HEK293T (cell line): ENCODE data around the gene GNA14.
A peak's percentile ranks its signal among the peaks of the same experiment; 100 is the strongest.

Experiments used
- CTCF ChIA-PET: fragments of 350-600 bp; formaldehyde crosslinking; extraction: SDS; loops from one replicate; lab custom pipeline; 2021; ENCODE audit warnings: antibody characterized with exemption, inconsistent platforms; lab: Yijun Ruan, JAX
- POLR2A ChIA-PET: fragments of 350-600 bp; formaldehyde crosslinking; extraction: SDS; loops from one replicate; lab custom pipeline; 2020; ENCODE audit warnings: antibody characterized with exemption, inconsistent platforms; lab: Yijun Ruan, JAX
- DNase-seq: peaks from one replicate; pipeline ENCODE4 v3.0.0; 2012; ENCODE audit warnings: mixed read lengths; ENCODE audit errors: extremely low spot score
- ARNT ChIP-seq: fragments of 450-650 bp; IDR thresholded peaks from 2 replicates; pipeline ENCODE4 v1.6.1; 2017; ENCODE audit warnings: mild to moderate bottlenecking
- BHLHE40 ChIP-seq: fragments of 450-650 bp; IDR thresholded peaks from 2 replicates; pipeline ENCODE4 v1.6.1; 2016; ENCODE audit warnings: mild to moderate bottlenecking, moderate library complexity, borderline replicate concordance
- CTBP1 ChIP-seq: fragments of 450-650 bp; IDR thresholded peaks from 2 replicates; pipeline ENCODE4 v1.6.1; 2016; ENCODE audit warnings: borderline replicate concordance
- ELF4 ChIP-seq: fragments of 450-650 bp; IDR thresholded peaks from 2 replicates; pipeline ENCODE4 v1.6.1; 2017; ENCODE audit warnings: antibody characterized with exemption
- FOXA1 ChIP-seq: fragments of 450-650 bp; IDR thresholded peaks from 2 replicates; pipeline ENCODE4 v1.6.1; 2016; ENCODE audit warnings: mild to moderate bottlenecking
- FOXK2 ChIP-seq: fragments of 450-650 bp; IDR thresholded peaks from 2 replicates; pipeline ENCODE4 v1.6.1; 2016; ENCODE audit warnings: mild to moderate bottlenecking
- FOXM1 ChIP-seq: fragments of 450-650 bp; IDR thresholded peaks from 2 replicates; pipeline ENCODE4 v1.6.1; 2017; ENCODE audit warnings: mild to moderate bottlenecking, borderline replicate concordance
- HDGF ChIP-seq: fragments of 450-650 bp; IDR thresholded peaks from 2 replicates; pipeline ENCODE4 v1.6.1; 2017; ENCODE audit warnings: antibody characterized with exemption, borderline replicate concordance
- L3MBTL2 ChIP-seq: fragments of 450-650 bp; conservative IDR thresholded peaks from 2 replicates; pipeline ENCODE4 v1.6.1; 2016; ENCODE audit warnings: mild to moderate bottlenecking
- LEF1 ChIP-seq: fragments of 450-650 bp; IDR thresholded peaks from 2 replicates; pipeline ENCODE4 v1.6.1; 2017; ENCODE audit warnings: mild to moderate bottlenecking, borderline replicate concordance
- NFRKB ChIP-seq: fragments of 450-650 bp; IDR thresholded peaks from 2 replicates; pipeline ENCODE4 v1.6.1; 2016; ENCODE audit warnings: mild to moderate bottlenecking, moderate library complexity
- PKNOX1 ChIP-seq: fragments of 450-650 bp; IDR thresholded peaks from 2 replicates; pipeline ENCODE4 v1.6.1; 2016
- SP1 ChIP-seq: fragments of 450-650 bp; IDR thresholded peaks from 2 replicates; pipeline ENCODE4 v1.6.1; 2017
- SUZ12 ChIP-seq: fragments of 450-650 bp; IDR thresholded peaks from 2 replicates; pipeline ENCODE4 v1.6.1; 2016; ENCODE audit warnings: mild to moderate bottlenecking
- TARDBP ChIP-seq: fragments of 450-650 bp; IDR thresholded peaks from 2 replicates; pipeline ENCODE4 v1.6.1; 2016
- ZNF384 ChIP-seq: fragments of 450-650 bp; IDR thresholded peaks from 2 replicates; pipeline ENCODE4 v1.6.1; 2016

The GNA14 gene

GRCh38 chr9:77392328-77392727 is 255.8 kb downstream of the GNA14 start:
- POLR2A ChIA-PET, result no interaction called here
- TF ChIP-seq FOXA1, result no peak
- no peak for TF ChIP-seq SP1
- TF ChIP-seq ELF4, result no peak
- no peak for TF ChIP-seq FOXM1
- no peak for TF ChIP-seq SUZ12
- TF ChIP-seq LEF1, result no peak
- TF ChIP-seq CTBP1, result no peak
- no peak for TF ChIP-seq FOXK2
- CTCF ChIA-PET, result no interaction called here
- peak; percentile 33 for DNase-seq

- TF ChIP-seq PKNOX1 (no peak), ARNT (no peak), L3MBTL2 (no peak), BHLHE40 (no peak), FOXA1 (no peak), LEF1 (no peak), ZNF384 (no peak)
- CTCF ChIA-PET, result no interaction called here
- no peak for DNase-seq
- POLR2A ChIA-PET, result no interaction called here
Observed at GRCh38 chr9:77391834-77392233, 256.3 kb downstream of the GNA14 start.

- TF ChIP-seq LEF1, result no peak
- no peak for TF ChIP-seq FOXA1
- TF ChIP-seq ZNF384, result no peak
- TF ChIP-seq BHLHE40, result no peak
- TF ChIP-seq FOXM1, result no peak
- TF ChIP-seq HDGF, result no peak
- TF ChIP-seq ELF4, result no peak
- no peak for TF ChIP-seq L3MBTL2
- no peak for TF ChIP-seq FOXK2
- TF ChIP-seq SUZ12, result no peak
- no peak for TF ChIP-seq CTBP1
- no peak for DNase-seq
- CTCF ChIA-PET, result no interaction called here
- POLR2A ChIA-PET, result no interaction called here
Observed at GRCh38 chr9:77386187-77386586, 261.9 kb downstream of the GNA14 start.

GRCh38 chr9:77384406-77384805 is 263.7 kb downstream of the GNA14 start:
- no peak for DNase-seq
- POLR2A ChIA-PET, result no interaction called here
- CTCF ChIA-PET, result no interaction called here

GRCh38 chr9:77375956-77376532 is 272.1 kb downstream of the GNA14 start:
- POLR2A ChIA-PET, result no interaction called here
- no peak for DNase-seq
- TF ChIP-seq FOXM1, result no peak
- TF ChIP-seq FOXA1, result no peak
- no peak for TF ChIP-seq L3MBTL2
- TF ChIP-seq SUZ12, result no peak
- TF ChIP-seq TARDBP, result no peak
- TF ChIP-seq CTBP1, result no peak
- TF ChIP-seq ARNT, result no peak
- TF ChIP-seq PKNOX1, result no peak
- no peak for TF ChIP-seq BHLHE40
- no peak for TF ChIP-seq ELF4
- no peak for TF ChIP-seq SP1
- TF ChIP-seq NFRKB, result no peak
- CTCF ChIA-PET, result no interaction called here

More at GRCh38 chr9:77384406-77384805, 263.7 kb downstream of the GNA14 start:
- TF ChIP-seq TARDBP, result no peak
- TF ChIP-seq SP1, result no peak
- no peak for TF ChIP-seq ZNF384
- no peak for TF ChIP-seq FOXA1
- no peak for TF ChIP-seq FOXM1
- TF ChIP-seq SUZ12, result no peak
- no peak for TF ChIP-seq PKNOX1

- CTCF ChIA-PET, result no interaction called here
- DNase-seq, result no peak
- POLR2A ChIA-PET, result no interaction called here
- TF ChIP-seq ZNF384, result no peak
- TF ChIP-seq NFRKB, result no peak
- TF ChIP-seq SP1, result no peak
- no peak for TF ChIP-seq FOXK2
- no peak for TF ChIP-seq SUZ12
- no peak for TF ChIP-seq PKNOX1
- no peak for TF ChIP-seq LEF1
- no peak for TF ChIP-seq BHLHE40
- TF ChIP-seq TARDBP, result no peak
- TF ChIP-seq L3MBTL2, result no peak
- no peak for TF ChIP-seq FOXM1
- TF ChIP-seq CTBP1, result no peak
Observed at GRCh38 chr9:77374266-77374665, 273.9 kb downstream of the GNA14 start.
